Measurements from ENCODE around the gene HEPHL1.
A peak's percentile ranks its signal among the peaks of the same experiment; 100 is the strongest.
"Not testable (repeated sequence)": the region's sequence is repeated elsewhere in the genome, so short reads cannot be mapped to it uniquely, and the experiment has no call there.

Gene HEPHL1

GRCh38 chr11:94089341-94089740 is 68.2 kb downstream of the HEPHL1 start:
- DNase-seq = no peak

GRCh38 chr11:94090401-94090800 is 69.2 kb downstream of the HEPHL1 start:
- no peak for DNase-seq

- no peak for DNase-seq
Measured at GRCh38 chr11:94091091-94091490, 69.9 kb downstream of the HEPHL1 start.

GRCh38 chr11:94100253-94100652 is 79.1 kb downstream of the HEPHL1 start:
- DNase-seq = no peak

GRCh38 chr11:94103471-94103870 is 82.3 kb downstream of the HEPHL1 start:
- DNase-seq = no peak

GRCh38 chr11:94104734-94105133 is 83.6 kb downstream of the HEPHL1 start:
- DNase-seq = no peak

- DNase-seq = no peak
Measured at GRCh38 chr11:94106716-94107115, 85.6 kb downstream of the HEPHL1 start.

- no peak for DNase-seq
Measured at GRCh38 chr11:94107363-94107762, 86.2 kb downstream of the HEPHL1 start.

GRCh38 chr11:94111241-94111640 is 90.1 kb downstream of the HEPHL1 start:
- DNase-seq = no peak

- no peak for DNase-seq
Measured at GRCh38 chr11:94111660-94112059, 90.5 kb downstream of the HEPHL1 start.

- no peak for DNase-seq
Measured at GRCh38 chr11:94112206-94112953, 91.2 kb downstream of the HEPHL1 start.

GRCh38 chr11:94117197-94117574 is 96.0 kb downstream of the HEPHL1 start:
- no peak for DNase-seq

GRCh38 chr11:94117871-94118270 is 96.7 kb downstream of the HEPHL1 start:
- no peak for DNase-seq

- not testable (repeated sequence) for DNase-seq
Measured at GRCh38 chr11:94119676-94120075, 98.5 kb downstream of the HEPHL1 start.

- DNase-seq = not testable (repeated sequence)
Measured at GRCh38 chr11:94120516-94120915, 99.4 kb downstream of the HEPHL1 start.

- no peak for DNase-seq
Measured at GRCh38 chr11:94120946-94121345, 99.8 kb downstream of the HEPHL1 start.

- DNase-seq = no peak
Measured at GRCh38 chr11:94125407-94126115, 104.4 kb downstream of the HEPHL1 start.

- DNase-seq = no peak
Measured at GRCh38 chr11:94127638-94128037, 106.5 kb downstream of the HEPHL1 start.

- DNase-seq = peak in 1 of 2 experiments; percentile 55
Measured at GRCh38 chr11:94128291-94128745, 107.2 kb downstream of the HEPHL1 start.

GRCh38 chr11:94128746-94129511 is 107.8 kb downstream of the HEPHL1 start, which contains the start of gene PANX1:
PANX1 (plus strand) TSS chr11:94128841; CDS start chr11:94129313, 472 bp downstream.
- DNase-seq = peak; percentile 55 to 67

GRCh38 chr11:94129512-94130297 is 108.6 kb downstream of the HEPHL1 start:
- DNase-seq = no peak

- no peak for DNase-seq
Measured at GRCh38 chr11:94130298-94131046, 109.3 kb downstream of the HEPHL1 start.
